T-helper 22 cell (primary cell): ENCODE results near the gene GPR179.

ENCODE experiments used
- DNase-seq: peaks from one replicate; pipeline ENCODE4 v3.0.0-alpha.2; 2020; ENCODE audit warnings: low read depth

The GPR179 gene, protein sequence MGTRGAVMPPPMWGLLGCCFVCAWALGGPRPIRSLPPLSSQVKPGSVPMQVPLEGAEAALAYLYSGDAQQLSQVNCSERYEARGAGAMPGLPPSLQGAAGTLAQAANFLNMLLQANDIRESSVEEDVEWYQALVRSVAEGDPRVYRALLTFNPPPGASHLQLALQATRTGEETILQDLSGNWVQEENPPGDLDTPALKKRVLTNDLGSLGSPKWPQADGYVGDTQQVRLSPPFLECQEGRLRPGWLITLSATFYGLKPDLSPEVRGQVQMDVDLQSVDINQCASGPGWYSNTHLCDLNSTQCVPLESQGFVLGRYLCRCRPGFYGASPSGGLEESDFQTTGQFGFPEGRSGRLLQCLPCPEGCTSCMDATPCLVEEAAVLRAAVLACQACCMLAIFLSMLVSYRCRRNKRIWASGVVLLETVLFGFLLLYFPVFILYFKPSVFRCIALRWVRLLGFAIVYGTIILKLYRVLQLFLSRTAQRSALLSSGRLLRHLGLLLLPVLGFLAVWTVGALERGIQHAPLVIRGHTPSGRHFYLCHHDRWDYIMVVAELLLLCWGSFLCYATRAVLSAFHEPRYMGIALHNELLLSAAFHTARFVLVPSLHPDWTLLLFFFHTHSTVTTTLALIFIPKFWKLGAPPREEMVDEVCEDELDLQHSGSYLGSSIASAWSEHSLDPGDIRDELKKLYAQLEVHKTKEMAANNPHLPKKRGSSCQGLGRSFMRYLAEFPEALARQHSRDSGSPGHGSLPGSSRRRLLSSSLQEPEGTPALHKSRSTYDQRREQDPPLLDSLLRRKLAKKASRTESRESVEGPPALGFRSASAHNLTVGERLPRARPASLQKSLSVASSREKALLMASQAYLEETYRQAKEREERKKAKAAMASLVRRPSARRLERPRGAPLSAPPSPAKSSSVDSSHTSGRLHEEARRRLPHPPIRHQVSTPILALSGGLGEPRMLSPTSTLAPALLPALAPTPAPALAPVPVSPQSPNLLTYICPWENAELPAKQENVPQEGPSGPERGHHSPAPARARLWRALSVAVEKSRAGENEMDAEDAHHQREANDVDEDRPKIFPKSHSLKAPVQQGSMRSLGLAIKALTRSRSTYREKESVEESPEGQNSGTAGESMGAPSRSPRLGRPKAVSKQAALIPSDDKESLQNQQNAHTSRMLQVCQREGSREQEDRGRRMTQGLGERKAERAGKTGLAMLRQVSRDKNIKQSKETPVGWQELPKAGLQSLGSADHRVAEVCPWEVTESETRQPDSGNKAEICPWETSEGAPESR (N-terminal part only)

DNA sequence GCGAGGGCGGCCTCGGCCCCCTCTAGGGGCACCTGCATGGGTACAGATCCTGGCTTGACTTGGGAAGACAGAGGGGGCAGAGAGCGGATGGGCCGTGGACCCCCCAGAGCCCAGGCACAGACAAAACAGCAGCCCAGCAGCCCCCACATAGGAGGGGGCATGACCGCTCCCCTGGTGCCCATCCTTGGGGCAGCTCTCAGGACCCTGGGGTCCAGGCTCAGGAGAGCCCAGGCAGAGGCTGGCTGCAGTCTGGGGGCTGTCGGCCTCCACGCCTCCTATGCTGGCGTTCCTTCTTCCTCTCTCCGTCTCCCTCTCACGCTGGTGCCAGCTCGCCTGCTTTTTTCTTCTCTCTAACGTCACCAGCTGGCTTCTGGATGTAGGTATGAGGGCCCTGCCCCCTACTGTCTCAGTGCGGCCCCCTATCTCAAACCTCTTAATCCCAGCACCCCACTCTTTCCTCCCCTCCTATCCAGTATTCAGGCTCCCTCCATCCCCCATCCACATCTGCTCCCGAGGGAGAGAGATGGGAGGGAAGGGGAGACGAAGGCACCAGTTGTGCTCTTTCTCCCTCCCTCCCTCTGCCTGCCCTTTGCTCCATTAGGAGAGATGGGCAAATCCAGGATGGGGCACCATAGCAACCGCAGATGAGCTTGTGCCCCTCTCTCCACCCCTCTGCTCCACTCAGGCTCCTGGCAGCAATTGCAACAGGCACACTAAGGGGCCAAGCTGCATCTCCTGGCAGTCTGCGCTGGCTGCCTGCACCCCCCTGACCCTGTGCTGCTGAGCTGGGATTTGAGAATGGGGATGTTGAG is at the start of gene GPR179:
TSS of gene GPR179 (minus strand) at position 349 of the 812 bp plus-strand sequence. CDS start at position 182, 167 bp downstream.
- no peak for DNase-seq

DNA sequence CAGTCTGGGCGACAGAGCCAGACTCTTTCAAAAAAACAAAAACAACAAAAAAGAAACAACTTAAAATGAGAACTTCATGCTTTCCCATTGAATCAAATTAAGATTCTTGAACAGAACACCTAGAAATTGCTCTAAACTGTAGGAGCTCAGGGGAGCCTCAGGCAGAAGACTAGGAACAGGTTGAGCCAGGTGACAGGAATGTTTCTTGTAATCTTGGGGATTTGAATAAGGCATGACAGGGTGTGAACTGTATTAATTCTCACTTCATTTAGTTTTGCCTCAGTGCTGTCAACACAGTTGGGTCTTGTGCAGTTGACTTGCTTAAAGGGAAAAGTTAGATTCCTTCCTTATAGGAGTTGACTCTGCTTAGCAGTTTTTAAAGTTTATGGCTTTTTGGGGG is 35.7 kb upstream of the GPR179 start:
- DNase-seq: no peak

DNA sequence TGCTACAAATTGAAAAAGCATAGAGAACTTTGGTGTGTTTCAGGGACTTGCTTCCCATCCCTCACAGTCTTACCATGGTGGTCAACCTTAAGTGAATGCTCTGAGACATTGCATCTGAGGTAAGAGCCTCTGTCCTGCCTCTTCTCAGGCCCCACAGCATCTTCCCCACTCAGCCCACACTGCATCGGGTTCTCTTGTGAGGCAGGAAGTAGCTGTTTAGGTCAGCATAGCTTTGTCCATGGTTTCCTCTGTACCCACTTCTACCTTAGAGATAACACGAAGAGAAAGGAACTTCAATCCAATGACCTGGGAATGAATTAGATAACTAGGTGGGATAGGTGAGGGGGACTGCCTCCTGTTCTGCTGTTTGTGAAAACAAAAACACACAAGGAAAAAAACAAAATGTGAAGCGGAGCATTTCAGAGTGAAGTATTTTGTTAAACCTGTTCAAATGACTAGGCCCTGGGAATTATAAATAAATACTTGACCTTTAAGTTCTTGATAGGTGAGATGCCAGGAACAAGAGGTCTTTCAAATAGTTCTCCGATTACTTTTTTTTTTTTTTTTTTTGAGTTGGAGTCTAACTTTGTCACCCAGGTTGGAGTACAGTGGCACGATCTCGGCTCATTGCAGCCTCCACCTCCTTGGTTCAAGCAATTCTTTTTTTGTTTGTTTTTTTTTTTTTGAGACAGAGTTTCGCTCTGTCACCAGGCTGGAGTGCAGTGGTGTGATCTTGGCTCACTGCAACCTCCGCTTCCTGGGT is 25.5 kb upstream of the GPR179 start:
- DNase-seq: no peak

DNA sequence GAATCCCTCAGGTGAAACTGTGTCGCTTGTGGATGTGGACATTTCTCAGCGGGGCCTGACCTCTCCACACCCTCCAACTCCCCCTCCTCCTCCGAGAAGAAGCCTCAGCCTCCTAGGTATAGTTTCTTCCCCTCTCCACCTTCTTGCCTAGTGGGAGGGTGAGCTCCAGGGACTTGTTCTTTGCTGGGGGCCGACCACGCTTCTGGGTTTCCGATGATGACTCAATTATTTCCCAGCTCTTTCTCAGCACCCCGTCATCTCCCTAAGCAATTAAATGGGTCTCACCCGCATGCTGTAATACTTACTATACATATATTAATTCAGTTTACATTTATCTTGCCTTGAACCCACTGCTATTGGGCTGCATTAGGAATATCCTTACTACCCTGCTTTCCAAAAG is 21.0 kb upstream of the GPR179 start:
- DNase-seq: no peak

DNA sequence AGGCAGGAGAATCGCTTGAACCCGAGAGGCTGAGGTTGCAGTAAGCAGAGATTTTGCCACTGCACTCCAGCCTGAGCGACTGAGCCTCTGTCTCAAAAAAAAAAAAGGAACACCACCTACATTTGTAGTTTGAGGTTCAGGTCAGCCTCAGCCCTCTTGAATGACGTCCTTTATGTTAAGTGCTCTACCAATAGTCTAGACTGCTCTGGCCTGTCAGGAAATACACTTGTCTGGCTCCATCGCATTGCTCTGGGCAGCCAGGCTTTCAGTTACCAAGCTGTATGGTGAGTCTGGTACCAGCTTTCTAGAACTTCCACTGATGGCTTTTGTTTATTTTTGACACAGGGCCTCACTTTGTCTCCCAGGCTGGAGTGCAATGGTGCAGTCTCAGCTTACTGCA is 19.3 kb upstream of the GPR179 start:
- DNase-seq: no peak

DNA sequence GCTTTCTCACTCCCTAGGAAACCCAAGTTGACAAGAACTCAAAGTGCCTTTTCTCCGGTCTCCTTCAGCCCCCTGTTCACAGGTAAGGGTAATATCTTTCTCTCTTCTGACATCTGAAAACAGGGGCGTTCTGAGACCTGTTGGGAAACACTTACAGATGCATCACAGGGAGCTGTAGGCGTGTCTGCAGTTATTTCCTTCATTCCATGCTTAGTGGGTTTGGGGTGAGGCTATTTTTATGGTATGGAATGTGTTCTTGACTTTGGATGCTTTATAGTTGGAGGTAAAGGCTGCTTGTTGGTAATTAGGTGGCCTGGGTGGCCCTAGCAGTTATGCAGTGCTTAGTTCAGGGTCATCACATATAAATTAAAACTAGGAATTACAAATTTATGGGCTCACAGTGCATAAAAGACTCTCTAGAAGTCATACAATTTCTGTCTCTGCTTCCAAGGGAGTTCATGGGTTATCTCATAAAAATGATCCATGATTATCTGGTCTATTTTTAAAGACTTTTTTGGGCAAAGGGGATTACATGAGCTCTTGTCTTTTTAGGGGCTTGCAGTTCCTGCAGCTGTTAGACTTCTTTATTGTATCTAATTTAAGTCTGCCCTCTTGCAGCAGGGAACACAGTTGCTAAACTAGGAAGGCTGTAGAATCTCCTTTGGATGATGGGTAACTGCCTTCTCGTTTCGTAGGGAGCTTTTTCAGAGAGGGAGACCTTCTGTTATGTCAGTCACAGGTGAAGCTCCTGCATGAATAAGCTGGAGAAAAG is 18.1 kb upstream of the GPR179 start:
- DNase-seq: no peak

DNA sequence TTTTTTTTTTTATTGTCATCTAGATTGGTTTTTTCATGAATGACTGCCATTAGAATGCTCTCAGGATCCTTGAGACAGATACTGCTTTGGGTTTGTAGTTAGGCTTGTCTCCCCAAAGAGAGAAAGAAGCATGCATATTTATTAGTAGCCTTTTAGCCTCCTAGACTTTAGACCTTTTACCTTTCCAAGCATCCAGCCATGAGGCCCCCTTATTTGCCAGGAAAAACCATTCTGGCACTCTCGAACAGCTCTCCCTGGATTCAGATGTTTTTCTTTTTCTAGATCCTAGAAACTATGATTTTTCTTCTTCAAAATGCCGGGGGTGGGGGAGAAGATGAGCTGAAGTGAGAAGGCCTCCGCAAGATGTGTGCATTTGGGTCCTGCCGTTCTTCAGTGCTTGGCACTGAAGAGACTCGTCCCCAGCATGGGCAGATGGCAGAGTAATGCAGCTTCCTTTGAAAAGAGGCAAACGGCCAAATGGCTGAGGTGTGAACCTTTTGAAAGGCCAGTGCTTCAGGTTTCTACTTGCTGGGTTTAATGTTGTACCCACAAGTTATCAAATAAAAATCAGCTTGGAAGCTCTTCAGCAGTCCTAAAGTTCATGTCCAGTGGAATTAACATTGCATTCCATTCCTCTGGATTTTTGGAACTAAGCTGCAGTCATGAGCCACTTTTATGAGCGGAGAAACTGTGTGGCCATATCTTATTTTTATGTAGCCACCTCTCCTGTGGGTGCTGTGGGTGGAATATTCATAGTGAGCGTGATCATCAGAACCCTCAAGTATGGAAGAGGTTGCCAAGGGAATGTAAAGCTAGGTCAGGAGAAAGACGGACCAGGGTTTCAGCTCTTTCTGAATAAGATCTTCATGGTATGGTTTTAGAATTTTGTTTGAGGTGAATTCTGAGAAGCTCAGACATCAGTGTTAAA is 15.1 kb upstream of the GPR179 start:
- DNase-seq: no peak

DNA sequence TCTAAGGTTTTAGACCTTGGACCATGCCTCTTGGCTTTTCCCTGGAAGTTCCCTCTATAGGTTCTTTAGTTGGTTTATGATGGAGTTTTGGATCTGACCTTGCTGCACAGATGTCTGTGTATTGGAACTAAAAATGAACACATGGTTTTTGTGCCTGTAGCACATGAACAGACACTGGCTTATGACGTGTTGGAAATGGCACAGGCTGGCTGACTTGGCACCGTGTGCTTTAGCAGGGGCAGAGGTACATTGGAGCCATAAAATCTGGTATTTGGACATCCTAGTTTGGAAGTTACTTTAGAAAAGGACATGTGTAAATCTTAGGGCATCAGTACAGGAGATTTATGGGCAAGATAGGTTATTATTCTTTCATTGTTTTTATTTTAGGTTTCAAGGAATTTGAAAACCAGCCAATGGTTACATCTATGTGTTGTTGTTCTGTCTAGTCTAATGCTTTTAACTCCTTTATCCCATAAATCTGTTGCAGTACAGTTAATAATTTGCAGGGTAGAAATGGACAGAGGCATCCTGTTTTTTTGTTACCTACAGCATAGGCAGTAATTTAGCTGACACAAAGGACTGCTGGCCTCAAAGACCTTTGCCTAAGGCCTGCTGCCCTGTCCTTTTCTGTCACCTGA is 13.8 kb upstream of the GPR179 start:
- DNase-seq: no peak

DNA sequence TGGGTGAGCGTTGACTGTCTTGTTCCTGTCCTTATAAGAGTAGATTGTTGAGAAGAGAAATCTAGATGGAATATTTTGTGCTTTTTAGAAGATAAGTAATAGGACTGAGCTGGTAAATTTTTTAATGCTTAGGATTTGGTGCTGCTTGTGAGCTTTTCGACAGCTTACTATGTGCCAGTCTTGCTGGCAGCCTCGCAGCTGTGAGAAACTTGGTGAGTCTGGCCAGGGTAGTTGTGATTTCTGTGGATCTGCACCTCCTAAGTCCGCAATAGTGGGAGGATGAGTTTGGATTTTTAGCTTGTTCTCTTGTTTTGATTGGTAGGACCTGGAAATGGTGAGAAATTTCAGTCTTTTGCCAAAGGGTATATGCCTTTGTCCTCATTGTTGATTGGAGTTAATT is 11.5 kb upstream of the GPR179 start:
- no peak for DNase-seq

DNA sequence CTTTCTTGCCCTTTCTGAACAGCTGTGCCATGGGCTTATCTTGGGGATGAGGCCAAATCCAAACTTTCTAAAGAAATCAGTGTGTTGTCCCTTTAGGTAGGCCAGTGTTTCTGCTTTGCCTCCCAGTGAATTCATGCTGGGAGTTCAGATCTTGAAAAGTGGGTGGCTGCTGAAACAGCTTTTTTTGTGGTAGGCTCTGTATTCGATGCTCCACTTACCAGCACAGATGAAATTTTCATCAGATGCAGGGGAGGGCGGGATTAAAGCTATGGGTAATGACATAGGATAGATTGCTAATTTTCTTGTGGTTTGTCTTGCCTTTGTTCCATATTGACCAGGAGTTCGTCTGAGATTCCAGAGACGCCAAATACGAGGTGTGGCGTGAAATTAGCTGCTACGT is 10.7 kb upstream of the GPR179 start:
- no peak for DNase-seq

DNA sequence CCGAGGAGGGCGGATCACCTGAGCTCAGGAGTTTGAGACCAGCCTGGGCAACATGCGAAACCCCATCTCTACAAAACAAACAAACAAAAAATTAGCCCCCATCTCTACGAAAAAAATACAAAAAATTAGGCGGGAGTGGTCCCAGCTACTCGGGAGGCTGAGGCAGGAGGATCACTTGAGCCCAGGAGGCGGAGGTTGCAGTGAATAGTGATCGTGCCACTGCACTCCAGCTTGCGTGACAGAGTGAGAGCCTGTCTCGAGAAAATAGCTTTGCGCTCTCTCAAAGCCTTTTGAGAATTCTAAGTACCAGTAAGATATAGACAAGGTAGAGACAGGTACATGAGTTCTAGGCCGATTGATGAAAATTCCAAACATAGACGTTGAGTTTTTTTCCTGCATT is 9.9 kb upstream of the GPR179 start:
- no peak for DNase-seq

DNA sequence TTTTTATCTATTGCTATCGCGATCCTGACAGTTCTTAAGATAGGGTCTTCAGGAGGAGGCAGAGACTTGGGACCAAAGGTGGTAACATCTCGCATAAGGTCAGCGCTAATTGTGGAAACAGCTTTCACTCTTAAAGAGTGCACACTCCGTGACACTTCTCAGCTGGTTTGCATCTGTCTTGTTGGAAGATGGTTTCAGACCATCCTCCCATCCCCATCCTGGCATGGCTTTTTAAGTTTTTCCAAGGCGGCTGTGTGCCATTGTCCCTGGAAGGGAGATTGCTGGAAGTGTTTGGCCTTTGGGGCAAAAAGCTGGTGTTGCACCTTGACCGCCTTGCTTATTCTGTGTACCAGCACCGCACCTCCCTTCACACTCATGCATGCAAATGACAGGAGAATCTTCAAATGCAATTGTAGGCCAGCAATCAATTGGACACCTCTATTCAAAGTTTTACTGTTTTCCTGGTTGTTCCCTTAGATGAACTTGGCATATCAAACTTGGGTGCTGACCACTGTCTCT is 9.4 kb upstream of the GPR179 start:
- DNase-seq: no peak

DNA sequence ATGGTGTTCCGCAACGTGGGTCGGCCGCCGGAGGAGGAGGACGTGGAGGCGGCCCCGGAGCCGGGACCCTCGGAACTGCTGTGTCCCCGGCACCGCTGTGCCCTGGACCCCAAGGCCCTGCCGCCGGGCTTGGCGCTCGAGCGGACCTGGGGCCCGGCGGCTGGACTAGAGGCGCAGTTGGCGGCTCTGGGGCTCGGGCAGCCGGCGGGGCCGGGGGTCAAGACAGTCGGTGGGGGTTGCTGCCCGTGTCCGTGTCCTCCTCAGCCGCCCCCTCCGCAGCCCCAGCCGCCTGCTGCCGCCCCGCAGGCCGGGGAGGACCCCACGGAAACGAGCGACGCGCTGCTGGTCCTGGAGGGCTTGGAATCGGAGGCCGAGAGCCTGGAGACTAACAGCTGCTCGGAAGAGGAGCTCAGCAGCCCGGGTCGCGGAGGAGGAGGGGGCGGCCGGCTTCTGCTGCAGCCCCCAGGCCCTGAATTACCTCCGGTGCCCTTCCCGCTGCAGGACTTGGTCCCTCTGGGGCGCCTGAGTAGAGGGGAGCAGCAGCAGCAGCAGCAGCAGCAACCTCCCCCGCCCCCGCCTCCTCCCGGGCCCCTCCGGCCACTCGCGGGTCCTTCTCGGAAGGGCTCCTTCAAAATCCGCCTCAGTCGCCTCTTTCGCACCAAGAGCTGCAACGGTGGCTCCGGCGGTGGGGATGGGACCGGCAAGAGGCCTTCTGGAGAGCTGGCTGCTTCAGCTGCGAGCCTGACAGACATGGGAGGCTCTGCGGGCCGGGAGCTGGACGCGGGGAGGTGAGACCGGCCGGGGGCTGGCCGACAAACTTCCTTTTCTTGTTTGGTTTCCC is 8.7 kb upstream of the GPR179 start:
- no peak for DNase-seq

DNA sequence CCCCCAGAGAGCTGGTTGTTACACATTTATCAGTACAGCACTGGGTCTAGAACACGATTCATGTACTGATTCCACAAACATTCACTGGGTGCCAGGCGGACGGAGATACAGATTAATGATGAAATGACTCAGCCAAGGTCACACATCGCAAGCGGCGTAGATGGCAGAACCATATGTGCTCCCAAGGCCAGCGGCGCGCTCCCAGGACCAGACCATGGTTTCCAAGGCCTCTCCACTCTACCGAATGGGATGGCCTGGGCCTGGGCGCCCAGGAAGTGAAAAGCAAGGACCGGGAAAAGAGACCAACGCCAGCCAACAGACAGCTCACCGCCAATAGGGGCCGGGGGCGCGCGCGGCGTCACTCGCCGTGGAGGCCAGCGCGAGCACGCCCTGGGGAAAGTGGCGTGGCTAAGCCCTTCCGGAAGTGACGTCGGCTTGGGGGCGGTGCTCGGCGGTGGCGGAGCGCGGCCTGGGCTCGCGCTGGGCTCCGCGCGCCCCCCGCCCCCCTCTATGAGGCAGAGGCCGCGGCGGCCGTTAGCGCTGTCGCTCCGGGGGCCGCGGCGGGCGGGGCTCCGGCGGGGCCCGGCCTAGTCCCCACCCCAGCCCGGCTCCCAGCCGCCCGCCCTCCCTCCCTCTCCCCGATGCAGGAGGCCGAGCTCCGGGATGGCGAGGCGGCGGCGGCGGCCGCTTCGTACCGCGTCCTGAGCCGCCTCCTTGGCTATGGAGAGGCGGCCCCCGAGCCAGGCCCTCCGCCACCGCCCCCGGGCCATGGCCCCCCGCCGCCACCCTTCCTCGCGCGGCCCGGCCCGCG is 7.9 kb upstream of the GPR179 start, which contains the start of gene SOCS7:
TSS of gene SOCS7 (plus strand) at position 433 of the 811 bp plus-strand sequence. CDS start at position 642, 209 bp downstream.
- DNase-seq: peak; percentile 86

DNA sequence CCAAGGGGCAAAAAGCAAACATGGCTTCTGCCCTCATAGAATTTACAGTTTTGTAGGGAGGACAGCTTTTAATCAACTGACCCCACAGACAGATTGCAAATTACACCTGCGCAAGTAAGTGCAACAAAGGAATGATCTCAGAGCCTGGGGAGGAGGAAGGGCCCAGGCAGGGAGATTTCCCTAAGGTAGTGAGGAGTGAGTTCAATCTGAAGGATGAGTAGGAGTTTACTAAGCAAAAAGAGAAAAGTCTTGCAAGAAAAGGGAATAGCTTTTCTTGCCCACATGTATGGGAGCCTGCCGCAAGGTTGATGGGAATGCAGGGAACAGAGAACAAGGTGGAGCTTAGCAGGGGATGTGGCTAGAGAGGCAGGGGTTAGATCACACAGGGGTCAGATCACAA is 6.3 kb upstream of the GPR179 start:
- no peak for DNase-seq

DNA sequence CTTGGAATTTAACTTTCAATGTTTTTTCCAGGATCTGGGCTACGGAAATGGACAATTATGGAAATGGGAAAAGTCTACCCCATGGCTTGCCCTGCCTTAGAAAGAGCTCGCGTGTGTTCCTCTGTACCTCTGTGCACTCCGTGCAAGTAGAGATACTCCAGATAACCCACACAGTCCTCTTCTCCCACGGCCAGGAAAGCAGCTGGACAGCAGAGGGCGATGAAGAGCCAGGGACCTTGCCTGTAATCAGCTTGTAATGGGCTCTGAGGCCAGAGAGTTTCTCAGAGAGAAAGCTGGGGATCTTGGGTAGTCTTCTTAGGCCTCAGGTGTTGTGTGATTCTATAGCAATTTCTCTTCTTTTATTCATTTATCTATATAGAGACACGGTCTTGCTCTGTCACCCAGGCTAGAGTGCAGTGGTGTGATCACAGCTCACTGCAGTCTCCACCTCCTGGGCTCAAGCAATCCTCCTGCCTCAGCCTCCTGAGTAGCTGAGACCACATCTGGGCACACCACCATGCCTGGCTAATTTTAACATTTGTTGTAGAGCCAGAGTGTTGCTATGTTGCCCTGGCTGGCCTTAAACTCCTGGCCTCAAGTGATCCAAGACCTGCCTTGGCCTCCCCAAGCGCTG is 5.5 kb upstream of the GPR179 start:
- peak; percentile 47 for DNase-seq
